Thoracic aorta (tissue), 2 donors: Measurements from ENCODE around the gene NXPE4. TPM values are rescaled to one million over a fixed set of nuclear protein-coding genes. Genes with fewer than 3 reads are reported as not detected.

ENCODE experiments used
- ATAC-seq: fragments of 150-250 bp; one replicate; pipeline ENCODE4 v1.8.0; 2017; ENCODE audit warnings: low read depth; ENCODE audit not compliant: insufficient number of reproducible peaks, low FRiP score
- DNase-seq: peaks from one replicate; pipeline ENCODE4 v3.0.0-alpha.2; 2020; ENCODE audit warnings: low spot score
- H3K27ac ChIP-seq, 2 donors: fragments of 200-600 bp; sonication (generic); 1 replicate in 1 of 2; 2 replicates in 1 of 2; pipeline ENCODE4 v1.5.1; 2016; ENCODE audit warnings: mild to moderate bottlenecking in 2 of 2, moderate library complexity in 2 of 2
- H3K27me3 ChIP-seq: fragments of 200-600 bp; sonication (generic); replicated peaks from 2 replicates; pipeline ENCODE4 v1.6.0; 2016; ENCODE audit warnings: mild to moderate bottlenecking; ENCODE audit not compliant: insufficient read depth
- H3K36me3 ChIP-seq: fragments of 200-600 bp; sonication (generic); one replicate; pipeline ENCODE4 v1.5.1; 2016
- H3K4me1 ChIP-seq, 2 donors: fragments of 200-600 bp; sonication (generic); 1 replicate in 1 of 2; 2 replicates in 1 of 2; pipeline versions ENCODE4 v1.5.1 to v1.6.0; 2016; ENCODE audit warnings: low read depth in 2 of 2, mild to moderate bottlenecking in 1 of 2; ENCODE audit not compliant: control insufficient read depth in 1 of 2
- H3K4me3 ChIP-seq: fragments of 200-600 bp; sonication (generic); 2 replicates; pipeline ENCODE4 v1.5.1; 2016; ENCODE audit warnings: mild to moderate bottlenecking
- H3K9me3 ChIP-seq: fragments of 200-600 bp; sonication (generic); 2 replicates; pipeline ENCODE4 v1.5.1; 2016
- total RNA-seq, 2 donors: library from RNA; depleted of rRNA; stranded (reverse); fragments of >200 nt; gene quantifications; one replicate each; pipeline versions ENCODE4 v1.1.0 to v1.2.3, GENCODE V29; 2016
- TF ChIP-seq, protein P1 (sequence below): fragments of 200-600 bp; sonication (generic); IDR thresholded peaks from one replicate; pipeline ENCODE4 v1.5.1; 2019; ENCODE audit warnings: antibody characterized with exemption

Gene NXPE4
- total RNA-seq, 2 donors from 2014 or later = not detected

GRCh38 chr11:114564831-114565230, 30.8 kb downstream of the NXPE4 start:
- DNase-seq (no peak), ATAC-seq (no peak)
- H3K4me3 ChIP-seq = no peak overlapping the region
- no peaks in the 10 kb centered on the region for H3K9me3 ChIP-seq
- no peaks in the 10 kb centered on the region for H3K27me3 ChIP-seq
- H3K4me1 ChIP-seq = no peaks in the 10 kb centered on the region
- H3K27ac ChIP-seq = no peak overlapping the region
- no peaks in the 10 kb centered on the region for H3K36me3 ChIP-seq
- TF ChIP-seq, protein P1, sequence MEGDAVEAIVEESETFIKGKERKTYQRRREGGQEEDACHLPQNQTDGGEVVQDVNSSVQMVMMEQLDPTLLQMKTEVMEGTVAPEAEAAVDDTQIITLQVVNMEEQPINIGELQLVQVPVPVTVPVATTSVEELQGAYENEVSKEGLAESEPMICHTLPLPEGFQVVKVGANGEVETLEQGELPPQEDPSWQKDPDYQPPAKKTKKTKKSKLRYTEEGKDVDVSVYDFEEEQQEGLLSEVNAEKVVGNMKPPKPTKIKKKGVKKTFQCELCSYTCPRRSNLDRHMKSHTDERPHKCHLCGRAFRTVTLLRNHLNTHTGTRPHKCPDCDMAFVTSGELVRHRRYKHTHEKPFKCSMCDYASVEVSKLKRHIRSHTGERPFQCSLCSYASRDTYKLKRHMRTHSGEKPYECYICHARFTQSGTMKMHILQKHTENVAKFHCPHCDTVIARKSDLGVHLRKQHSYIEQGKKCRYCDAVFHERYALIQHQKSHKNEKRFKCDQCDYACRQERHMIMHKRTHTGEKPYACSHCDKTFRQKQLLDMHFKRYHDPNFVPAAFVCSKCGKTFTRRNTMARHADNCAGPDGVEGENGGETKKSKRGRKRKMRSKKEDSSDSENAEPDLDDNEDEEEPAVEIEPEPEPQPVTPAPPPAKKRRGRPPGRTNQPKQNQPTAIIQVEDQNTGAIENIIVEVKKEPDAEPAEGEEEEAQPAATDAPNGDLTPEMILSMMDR = no peak

DNA sequence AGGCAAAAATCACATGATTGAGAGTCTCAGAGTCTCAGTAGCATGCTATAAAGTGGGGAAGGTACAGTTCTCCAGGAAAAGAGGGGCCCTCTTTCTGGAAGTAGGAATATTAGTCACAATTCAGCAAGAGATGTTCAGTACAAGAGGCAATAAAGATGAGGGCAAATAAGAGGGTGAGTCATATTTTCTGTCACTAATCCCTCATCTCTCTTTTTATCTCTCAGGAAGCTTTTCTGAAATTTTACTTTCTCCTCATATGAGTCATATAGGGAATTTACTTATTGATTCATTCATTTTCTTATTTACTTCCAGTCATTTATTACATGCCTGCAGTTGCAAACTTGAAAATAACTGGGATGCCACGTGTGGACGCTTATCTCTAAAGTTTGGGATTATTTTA, 32.5 kb downstream of the NXPE4 start:
- no peak overlapping the region for H3K4me3 ChIP-seq
- H3K27ac ChIP-seq = no peak overlapping the region
- TF ChIP-seq, protein P1 = no peak
- no peaks in the 10 kb centered on the region for H3K4me1 ChIP-seq
- ATAC-seq (no peak), DNase-seq (no peak)
- H3K27me3 ChIP-seq = no peaks in the 10 kb centered on the region
- no peaks in the 10 kb centered on the region for H3K9me3 ChIP-seq
- H3K36me3 ChIP-seq = no peaks in the 10 kb centered on the region

- H3K36me3 ChIP-seq = no peaks in the 10 kb centered on the region
- ATAC-seq = no peak
- TF ChIP-seq, protein P1 = no peak
- no peak for DNase-seq
- no peaks in the 10 kb centered on the region for H3K9me3 ChIP-seq
- H3K27me3 ChIP-seq = no peaks in the 10 kb centered on the region
- H3K27ac ChIP-seq = no peak overlapping the region
- no peak overlapping the region for H3K4me3 ChIP-seq
- no peaks in the 10 kb centered on the region for H3K4me1 ChIP-seq
Observed at GRCh38 chr11:114562166-114562916, 33.2 kb downstream of the NXPE4 start.

DNA sequence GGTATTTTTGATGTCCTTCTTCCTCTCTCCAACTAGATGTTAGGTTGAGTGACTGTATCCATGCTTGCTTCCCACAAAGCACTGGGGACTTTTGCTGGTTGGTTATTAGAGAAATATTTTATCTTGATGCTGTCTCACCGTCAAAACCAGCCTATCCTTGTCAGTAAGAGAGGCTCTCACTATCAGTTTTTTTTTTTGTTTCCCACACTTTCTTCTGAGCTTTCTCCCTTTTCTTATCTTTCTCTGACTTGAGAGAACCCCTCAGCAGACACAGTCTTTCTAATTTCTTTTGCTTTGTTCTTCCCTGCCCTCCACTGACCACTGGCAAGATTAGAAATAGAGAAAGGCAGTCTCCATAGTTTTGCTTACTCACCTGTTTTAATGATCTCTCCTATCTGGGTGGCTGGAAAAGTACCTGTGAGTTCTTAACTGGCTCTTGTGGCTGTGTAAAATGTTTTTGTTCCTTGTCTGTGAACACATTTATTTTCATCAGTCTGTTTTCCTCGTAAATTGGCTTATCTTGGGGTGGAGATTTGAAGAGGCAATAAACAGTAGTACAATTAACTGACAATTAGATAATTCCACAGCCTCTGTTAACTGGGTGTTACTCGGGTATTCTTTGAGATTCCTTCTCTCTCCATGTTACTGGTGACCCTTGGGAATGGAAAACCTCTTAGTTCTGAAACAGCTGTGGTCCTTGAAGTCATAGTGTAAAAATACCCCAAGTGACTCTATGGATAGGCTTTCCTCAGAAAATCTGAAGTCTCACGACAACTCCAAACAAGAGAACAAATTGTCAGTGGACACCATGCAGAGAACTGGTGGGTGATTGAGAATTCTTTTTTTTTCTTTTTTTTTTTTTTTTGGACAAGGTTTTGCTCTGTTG, 35.9 kb downstream of the NXPE4 start, which contains the start of gene NXPE1:
Gene NXPE1 (minus strand): TSS at position 457 of the 886 bp plus-strand sequence. CDS start 8,680 bp downstream, outside the sequence.
- no peaks in the 10 kb centered on the region for H3K36me3 ChIP-seq
- TF ChIP-seq, protein P1 = no peak
- no peaks in the 10 kb centered on the region for H3K4me1 ChIP-seq
- H3K27ac ChIP-seq = no peak within 1 kb of the TSS
- no peak for DNase-seq
- no peak for ATAC-seq
- H3K4me3 ChIP-seq = no peak within 1 kb of the TSS
- H3K27me3 ChIP-seq = no peaks in the 10 kb centered on the region
- H3K9me3 ChIP-seq = no peaks in the 10 kb centered on the region

DNA sequence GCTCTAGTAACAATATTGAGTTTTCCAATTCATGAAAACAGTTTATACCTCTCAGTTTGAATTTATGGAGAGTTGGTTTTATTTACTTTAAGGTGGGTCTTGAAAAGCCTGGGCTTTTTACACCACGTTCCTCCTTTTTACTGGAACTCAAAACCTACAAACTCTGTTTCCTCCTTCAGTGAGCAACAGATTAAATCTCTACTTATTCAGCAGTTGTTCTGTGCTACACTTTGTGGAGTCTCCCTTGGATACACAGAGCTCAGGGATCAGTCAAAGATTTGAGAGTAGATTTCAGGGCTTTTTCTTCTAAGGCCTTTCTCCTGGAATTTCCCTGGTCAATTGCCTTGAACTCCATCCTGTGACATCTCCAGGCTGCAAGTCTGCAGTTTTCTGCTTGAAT, 39.5 kb downstream of the NXPE4 start:
- Histone ChIP-seq H3K9me3 (no peaks in the 10 kb centered on the region), H3K4me3 (no peak overlapping the region), H3K27ac (no peak overlapping the region), H3K27me3 (no peaks in the 10 kb centered on the region), H3K4me1 (no peaks in the 10 kb centered on the region), H3K36me3 (no peaks in the 10 kb centered on the region)
- ATAC-seq = no peak
- no peak for DNase-seq
- TF ChIP-seq, protein P1 = no peak
